ENCODE measurements around the gene MNX1. TPM values are rescaled to one million over a fixed set of nuclear protein-coding genes. Genes with fewer than 3 reads are reported as not detected.

Gene MNX1
- total RNA-seq, 1 donor from 2014 or later = 103 TPM

DNA sequence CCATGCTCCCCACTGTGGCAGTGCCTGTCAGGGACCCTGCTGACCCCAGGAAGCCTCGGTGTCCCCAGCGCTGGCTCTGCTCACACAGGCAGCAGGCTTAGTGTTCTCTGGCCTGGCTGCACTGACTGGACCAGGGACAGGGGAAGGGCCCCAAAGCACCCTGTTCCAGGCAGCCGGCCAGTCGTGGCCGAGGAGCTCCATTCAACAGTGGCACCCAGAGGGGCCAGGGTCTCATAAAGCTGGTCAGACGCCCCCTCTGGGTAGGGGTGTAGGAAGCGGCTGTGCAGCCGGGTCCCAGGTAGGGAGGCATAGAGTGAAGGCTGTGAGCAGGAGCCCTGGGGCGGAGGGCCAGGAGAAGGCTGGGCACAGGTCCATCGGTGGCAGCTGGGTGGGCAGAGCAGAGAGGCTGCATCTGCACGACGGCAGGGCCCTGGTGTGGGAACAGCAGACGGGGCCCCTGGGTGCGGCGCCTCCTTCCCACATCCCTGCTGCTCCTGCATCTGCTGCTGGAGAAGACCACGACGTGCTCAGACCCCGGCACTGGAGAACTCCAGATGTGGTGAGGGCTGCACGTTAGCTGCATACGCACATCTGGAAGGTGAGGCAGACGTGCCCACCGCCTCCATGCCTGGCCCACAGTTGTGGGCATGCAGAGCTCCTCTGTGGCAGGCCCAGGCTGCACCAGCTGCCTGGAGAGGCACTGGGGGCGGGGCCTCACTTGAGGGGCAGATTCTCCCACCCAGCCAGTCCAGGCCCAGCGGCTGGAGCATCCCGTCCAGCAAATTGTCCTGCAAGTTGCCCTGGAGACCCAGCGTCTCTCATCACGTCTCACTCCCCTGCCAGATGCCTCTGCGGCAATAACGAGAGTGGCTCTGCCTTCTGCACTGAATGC, 25.1 kb downstream of the MNX1 start:
- TF ChIP-seq CTCF (IDR thresholded peaks at IDR 0.05; ENCODE audit: unreplicated experiment) = no peak
- H3K4me1 Mint-ChIP-seq (ENCODE audit: low read depth) = peaks cover 25% of the 10 kb centered on the region
- DNase-seq (ENCODE audit: low spot score, unreplicated experiment) = peak; percentile 7
- H3K27me3 Mint-ChIP-seq = no peaks in the 10 kb centered on the region
- H3K36me3 Mint-ChIP-seq (ENCODE audit: insufficient read depth) = peaks cover 5% of the 10 kb centered on the region
- no peak overlapping the region for H3K27ac Mint-ChIP-seq
- H3K9me3 Mint-ChIP-seq (ENCODE audit: low read depth) = no peaks in the 10 kb centered on the region
- H3K4me3 Mint-ChIP-seq (ENCODE audit: low read depth) = no peak overlapping the region

- Mint-ChIP-seq H3K36me3 (ENCODE audit: insufficient read depth) (peaks cover 8% of the 10 kb centered on the region), H3K9me3 (ENCODE audit: low read depth) (peaks cover 6% of the 10 kb centered on the region), H3K27ac (no peak overlapping the region), H3K27me3 (no peaks in the 10 kb centered on the region), H3K4me3 (ENCODE audit: low read depth) (no peak overlapping the region), H3K4me1 (ENCODE audit: low read depth) (peaks cover 18% of the 10 kb centered on the region)
- no peak for TF ChIP-seq CTCF (IDR thresholded peaks at IDR 0.05; ENCODE audit: unreplicated experiment)
- peak; percentile 3 for DNase-seq (ENCODE audit: low spot score, unreplicated experiment)
Observed at GRCh38 chr7:156984174-156984891, 26.1 kb downstream of the MNX1 start.

- H3K36me3 Mint-ChIP-seq (ENCODE audit: insufficient read depth) = peaks cover 22% of the 10 kb centered on the region
- H3K27me3 Mint-ChIP-seq = no peaks in the 10 kb centered on the region
- peak overlapping the region; percentile 45 for H3K27ac Mint-ChIP-seq
- peaks cover 1% of the 10 kb centered on the region for H3K4me1 Mint-ChIP-seq (ENCODE audit: low read depth)
- no peak for TF ChIP-seq CTCF (IDR thresholded peaks at IDR 0.05; ENCODE audit: unreplicated experiment)
- peaks cover 17% of the 10 kb centered on the region for H3K9me3 Mint-ChIP-seq (ENCODE audit: low read depth)
- H3K4me3 Mint-ChIP-seq (ENCODE audit: low read depth) = no peak overlapping the region
- DNase-seq (ENCODE audit: low spot score, unreplicated experiment) = no peak
Observed at GRCh38 chr7:156979711-156980110, 30.8 kb downstream of the MNX1 start.

DNA sequence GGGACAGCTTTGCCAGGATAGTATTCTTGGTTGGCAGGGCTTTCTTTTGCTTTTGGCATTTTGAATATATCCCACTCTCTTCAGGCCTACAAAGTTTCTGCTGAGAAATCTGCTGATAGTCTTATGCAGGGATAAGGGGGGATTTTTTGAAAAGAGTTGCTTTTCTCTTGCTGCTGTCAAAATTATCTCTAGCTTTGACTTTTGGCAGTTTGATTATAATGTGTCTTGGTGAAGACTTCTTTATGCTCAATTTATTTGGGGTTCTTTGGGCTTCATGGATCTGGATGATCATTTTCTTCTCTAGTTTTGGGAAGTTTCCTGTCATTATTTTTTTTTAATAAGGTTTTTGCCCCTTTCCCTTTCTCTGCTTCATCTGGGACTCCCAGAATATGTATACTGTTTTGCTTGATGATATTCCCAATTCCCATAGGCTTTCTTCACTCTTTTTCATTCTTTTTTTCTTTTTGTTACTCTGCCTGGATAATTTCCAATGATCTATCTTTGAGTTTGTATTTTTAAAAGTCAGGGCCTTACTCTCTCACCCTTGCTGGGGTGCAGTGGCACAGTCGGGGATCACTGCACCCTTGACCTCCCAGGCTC, 31.4 kb downstream of the MNX1 start:
- Mint-ChIP-seq H3K4me1 (ENCODE audit: low read depth) (no peaks in the 10 kb centered on the region), H3K9me3 (ENCODE audit: low read depth) (peaks cover 17% of the 10 kb centered on the region), H3K4me3 (ENCODE audit: low read depth) (no peak overlapping the region), H3K36me3 (ENCODE audit: insufficient read depth) (peaks cover 22% of the 10 kb centered on the region), H3K27ac (peak overlapping the region; percentile 45), H3K27me3 (no peaks in the 10 kb centered on the region)
- DNase-seq (ENCODE audit: low spot score, unreplicated experiment) = no peak
- TF ChIP-seq CTCF (IDR thresholded peaks at IDR 0.05; ENCODE audit: unreplicated experiment) = no peak

DNA sequence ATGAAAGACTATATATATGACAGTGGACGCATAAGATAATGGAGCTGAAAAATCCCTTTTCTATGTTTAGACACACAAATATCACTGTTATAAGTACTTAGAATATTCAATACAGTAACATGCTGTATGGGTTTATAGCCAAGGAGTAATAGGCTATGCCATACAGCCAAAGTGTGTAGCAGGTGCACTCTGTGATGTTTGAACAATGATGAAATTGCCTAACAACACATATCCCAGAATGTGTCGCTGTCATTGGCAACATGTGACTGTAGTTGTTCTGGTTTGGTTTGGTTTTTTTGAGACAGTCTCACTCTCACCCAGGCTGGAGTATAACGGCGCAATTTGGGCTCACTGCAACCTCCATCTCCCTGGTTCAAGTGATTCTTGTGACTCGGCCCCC, 34.8 kb downstream of the MNX1 start:
- H3K4me3 Mint-ChIP-seq (ENCODE audit: low read depth) = no peak overlapping the region
- peaks cover 17% of the 10 kb centered on the region for H3K9me3 Mint-ChIP-seq (ENCODE audit: low read depth)
- H3K36me3 Mint-ChIP-seq (ENCODE audit: insufficient read depth) = peaks cover 27% of the 10 kb centered on the region
- no peak overlapping the region for H3K27ac Mint-ChIP-seq
- no peaks in the 10 kb centered on the region for H3K4me1 Mint-ChIP-seq (ENCODE audit: low read depth)
- no peak for TF ChIP-seq CTCF (IDR thresholded peaks at IDR 0.05; ENCODE audit: unreplicated experiment)
- H3K27me3 Mint-ChIP-seq = no peaks in the 10 kb centered on the region
- DNase-seq (ENCODE audit: low spot score, unreplicated experiment) = no peak
